Cortex of kidney (tissue), 1 donor: ENCODE data around the gene GRIN2A.

Experiments used
- DNase-seq: peaks from one replicate; lab custom pipeline; 2025; lab: John Stamatoyannopoulos, UW

The GRIN2A gene

GRCh38 chr16:10130538-10130937, 51.7 kb downstream of the GRIN2A start:
- DNase-seq, result no peak

- DNase-seq, result no peak
Observed at GRCh38 chr16:10128397-10129258, 53.6 kb downstream of the GRIN2A start.

- DNase-seq, result no peak
Observed at GRCh38 chr16:10126686-10127085, 55.5 kb downstream of the GRIN2A start.

GRCh38 chr16:10123141-10123540, 59.1 kb downstream of the GRIN2A start:
- no peak for DNase-seq

DNA sequence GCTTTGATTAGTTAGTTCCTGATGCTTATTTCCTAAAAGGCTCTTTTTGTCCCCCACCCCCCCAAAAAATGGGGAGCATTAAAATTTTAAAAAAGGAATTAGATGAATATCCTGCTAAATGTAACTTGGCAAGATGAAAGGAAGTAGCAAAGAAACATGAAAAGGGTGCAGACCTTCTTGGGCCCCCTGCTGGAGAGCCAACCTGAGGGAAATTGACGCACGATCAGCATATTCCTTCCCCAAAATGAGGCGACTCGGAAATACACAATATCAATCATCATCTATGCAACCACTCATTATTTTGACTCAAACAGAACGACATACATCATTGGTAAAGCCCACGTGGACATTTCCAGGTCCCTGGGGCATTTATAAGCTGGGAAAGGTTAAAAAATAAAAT, 59.7 kb downstream of the GRIN2A start:
- DNase-seq, result no peak

GRCh38 chr16:10121897-10122425, 60.3 kb downstream of the GRIN2A start:
- no peak for DNase-seq

DNA sequence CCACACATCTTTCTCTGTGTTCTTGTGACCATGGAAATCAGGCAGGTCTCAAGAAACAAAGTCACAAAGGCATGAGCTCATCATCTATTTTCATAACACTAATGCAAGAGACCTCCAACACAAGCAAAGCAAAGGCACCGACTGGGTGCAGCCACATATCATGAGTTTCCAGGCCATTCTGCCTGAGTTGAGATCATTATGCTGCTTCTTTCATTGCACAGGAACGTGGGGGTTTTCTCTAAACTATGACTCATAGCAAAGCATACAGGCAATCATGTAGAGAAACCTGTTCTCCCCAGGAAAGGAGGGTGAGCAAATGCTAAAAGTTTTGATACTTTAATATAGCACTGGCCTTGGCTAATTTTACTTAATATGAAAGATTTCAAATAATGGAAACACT, 60.7 kb downstream of the GRIN2A start:
- no peak for DNase-seq

- no peak for DNase-seq
Observed at GRCh38 chr16:10120953-10121352, 61.3 kb downstream of the GRIN2A start.

DNA sequence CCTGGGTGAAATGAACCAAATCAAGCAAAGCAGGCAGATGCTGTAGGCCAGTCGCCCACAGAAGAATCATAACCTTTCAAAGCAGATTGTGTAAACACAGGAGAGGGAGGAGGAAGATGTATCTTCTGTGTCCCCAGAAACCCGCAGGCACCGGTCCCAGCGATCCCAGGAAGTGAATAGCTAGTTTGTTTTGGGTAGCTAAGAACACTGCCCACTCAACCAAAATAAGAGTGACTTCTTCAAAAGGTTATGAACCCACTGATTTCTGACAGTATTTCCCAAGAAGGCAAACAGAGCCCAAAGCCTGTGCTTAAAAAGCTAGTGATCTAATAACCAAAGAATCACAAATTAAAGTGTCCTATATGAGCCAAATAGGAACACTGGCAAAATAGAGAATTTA, 67.8 kb downstream of the GRIN2A start:
- DNase-seq, result no peak

GRCh38 chr16:10113248-10113647, 69.0 kb downstream of the GRIN2A start:
- no peak for DNase-seq

DNA sequence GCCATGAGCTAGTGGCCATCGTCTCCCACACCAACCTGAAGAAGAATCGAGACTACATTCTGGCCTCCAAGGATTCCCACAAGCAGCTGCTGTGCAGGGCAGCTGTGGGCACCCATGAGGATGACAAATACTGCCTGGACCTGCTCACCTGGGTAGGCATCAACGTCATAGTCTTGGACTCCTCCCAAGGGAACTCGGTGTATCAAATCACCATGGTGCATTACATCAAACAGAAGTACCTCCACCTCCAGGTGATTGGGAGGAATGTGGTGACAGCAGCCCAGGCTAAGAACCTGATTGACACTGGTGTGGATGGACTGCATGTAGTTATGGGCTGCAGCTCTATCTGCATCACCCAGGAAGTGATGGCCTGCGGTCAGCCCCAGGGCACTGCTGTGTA, 70.2 kb downstream of the GRIN2A start:
- no peak for DNase-seq

DNA sequence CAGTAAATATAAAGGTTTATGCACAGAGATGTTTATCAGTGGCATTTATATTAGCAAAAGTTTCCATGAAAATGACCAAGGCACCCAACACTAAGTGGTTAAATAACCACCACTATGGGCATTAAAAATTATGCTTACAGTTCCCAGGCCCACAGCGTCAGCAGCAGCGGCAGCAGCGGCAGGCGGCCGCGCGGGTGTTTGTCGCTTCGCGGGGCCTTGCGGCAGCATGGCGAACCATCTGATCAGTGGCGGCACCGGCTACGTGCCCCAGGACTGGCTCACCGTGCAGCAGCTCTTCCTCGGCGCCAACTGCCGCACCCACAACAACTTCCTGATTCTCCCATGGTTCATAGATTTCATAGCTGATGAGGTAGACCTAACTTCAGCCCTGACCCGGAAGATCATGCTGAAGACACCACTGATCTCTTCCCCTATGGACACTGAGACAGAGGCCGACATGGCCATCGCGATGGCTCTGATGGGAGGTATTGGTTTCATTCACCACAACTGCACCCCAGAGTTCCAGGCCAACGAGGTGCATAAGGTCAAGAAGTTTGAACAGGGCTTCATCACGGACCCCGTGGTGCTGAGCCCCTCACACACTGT, 71.0 kb downstream of the GRIN2A start:
- no peak for DNase-seq

GRCh38 chr16:10110552-10110951, 71.7 kb downstream of the GRIN2A start:
- no peak for DNase-seq

- no peak for DNase-seq
Observed at GRCh38 chr16:10107081-10107480, 75.1 kb downstream of the GRIN2A start.

DNA sequence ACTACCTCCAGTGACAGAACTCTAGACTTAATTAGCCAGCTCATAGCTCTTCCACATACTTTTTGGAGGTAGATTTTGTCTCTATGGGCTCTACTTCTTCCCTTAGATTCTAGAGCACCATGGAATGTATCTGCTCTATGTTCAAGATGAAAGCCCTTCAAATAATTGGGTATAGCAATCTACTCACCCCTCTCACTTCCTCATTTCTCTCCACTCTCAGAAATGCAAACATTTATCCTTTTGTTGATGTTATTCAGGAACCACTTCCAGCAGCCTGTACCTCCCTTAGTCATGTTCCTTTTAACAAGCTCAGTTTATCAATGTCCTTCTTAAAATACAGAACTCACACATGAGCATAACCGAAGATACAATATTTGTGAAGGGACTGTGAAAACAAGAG, 78.5 kb downstream of the GRIN2A start:
- DNase-seq, result no peak

GRCh38 chr16:10103118-10103517, 79.1 kb downstream of the GRIN2A start:
- no peak for DNase-seq

GRCh38 chr16:10100829-10101228, 81.4 kb downstream of the GRIN2A start:
- no peak for DNase-seq

- DNase-seq, result no peak
Observed at GRCh38 chr16:10098991-10099390, 83.2 kb downstream of the GRIN2A start.

GRCh38 chr16:10097271-10097670, 85.0 kb downstream of the GRIN2A start:
- DNase-seq, result no peak

DNA sequence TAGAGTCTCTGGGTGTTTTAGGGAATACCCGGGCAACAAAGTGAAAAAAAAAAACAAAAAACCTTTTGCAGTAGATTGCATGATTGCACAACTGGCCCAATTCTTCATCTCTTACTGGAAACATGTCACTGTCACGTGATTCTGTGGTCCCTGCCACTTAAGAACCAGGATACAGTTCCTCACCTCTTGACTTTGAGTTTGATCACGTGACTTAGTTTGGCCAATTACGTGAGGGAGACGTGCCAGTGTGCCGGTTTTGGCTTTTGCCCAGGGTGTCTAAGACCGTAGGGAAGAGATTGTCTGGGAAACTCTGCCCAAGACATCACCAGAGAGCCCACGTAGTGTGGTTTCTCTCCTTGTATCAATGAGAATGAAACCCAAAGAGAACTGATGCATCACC, 88.7 kb downstream of the GRIN2A start:
- DNase-seq, result no peak

GRCh38 chr16:10090816-10091215, 91.4 kb downstream of the GRIN2A start:
- no peak for DNase-seq

GRCh38 chr16:10088380-10088793, 93.8 kb downstream of the GRIN2A start:
- DNase-seq, result no peak

DNA sequence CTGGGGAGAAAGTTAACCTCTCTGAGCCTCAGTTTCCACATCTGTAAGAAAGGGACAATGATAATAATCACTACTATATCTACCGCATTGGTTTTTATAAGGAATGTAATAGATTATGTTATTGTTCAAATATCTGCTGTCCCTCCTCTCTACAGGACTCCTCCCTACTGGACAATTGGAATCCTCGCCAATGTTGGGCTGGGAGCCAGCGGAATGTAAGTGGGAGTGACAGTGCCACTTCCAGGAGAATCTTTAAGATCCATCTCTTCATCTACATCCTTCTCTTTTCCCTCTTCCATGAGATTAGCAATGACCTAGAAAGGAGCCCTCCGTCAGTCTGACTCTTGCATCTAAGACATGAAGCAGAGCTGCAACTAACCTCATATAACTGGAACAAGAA, 95.1 kb downstream of the GRIN2A start:
- DNase-seq, result no peak
